ENCODE measurements around the gene TSPO. TPM values are rescaled to one million over a fixed set of nuclear protein-coding genes. Genes with fewer than 3 reads are reported as not detected.

TSPO gene
- total RNA-seq, 4 donors from 2014 or later: 101 to 174 (median 113) TPM

DNA sequence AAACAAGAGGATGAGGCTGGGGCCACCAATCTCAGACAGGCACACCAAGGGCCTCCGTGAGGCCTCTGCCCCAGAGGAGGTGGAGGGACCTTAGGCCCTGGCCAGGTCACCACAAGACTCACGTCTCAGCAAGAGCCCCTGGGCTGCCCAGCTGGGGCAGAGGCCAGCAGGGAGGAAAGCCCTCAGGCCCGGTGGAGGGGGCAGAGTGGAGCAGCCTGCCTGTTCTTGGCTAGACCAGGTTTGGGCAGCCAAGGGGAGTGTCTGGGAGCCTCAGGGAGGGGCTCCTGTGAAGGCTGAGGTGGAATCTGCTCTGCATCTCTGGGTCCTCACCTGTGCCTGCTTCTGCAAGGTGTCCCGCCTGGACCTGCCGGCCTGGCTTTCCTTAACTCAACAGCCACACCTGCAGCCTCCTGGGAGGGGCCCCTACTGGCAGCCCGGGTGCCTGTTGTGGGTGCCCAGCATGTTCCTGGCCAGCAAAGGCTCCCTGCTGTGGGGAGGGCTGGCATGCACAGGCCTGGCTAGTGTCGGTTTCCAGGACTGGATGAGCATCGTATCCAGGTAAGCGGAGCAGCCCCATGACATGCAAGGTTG lies 23.7 kb downstream of the TSPO start:
- no peaks in the 10 kb centered on the region for H3K4me1 ChIP-seq
- in situ Hi-C loops (cut with MboI; ENCODE audit: low sequenced_read_pairs in 4 of 4): no loop called here

DNA sequence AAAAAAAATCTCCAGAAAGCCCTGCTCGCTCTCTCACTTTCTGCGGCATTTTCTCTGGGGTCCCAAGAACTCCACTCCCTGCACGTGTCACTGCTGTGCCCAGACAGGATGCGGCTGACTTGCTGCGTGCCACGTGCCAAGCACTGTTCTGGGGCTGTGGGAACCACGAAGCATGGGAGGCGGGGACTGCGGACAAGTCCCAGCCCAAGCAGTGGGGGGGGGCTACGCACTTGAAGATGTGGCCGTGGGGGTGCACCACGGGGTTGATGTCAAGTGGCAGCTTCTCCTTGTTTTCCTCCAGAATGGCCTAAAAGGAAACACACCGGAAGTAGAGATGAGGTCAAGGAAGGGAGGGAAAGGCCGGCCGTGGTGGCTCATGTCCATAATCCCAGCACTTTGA lies 24.7 kb downstream of the TSPO start:
- in situ Hi-C loops (cut with MboI; ENCODE audit: low sequenced_read_pairs in 4 of 4) (no loop called here), intact Hi-C loops (cut with DNase I; ENCODE audit: low total_unique reads) (no loop called here)
- TF ChIP-seq, protein P1, sequence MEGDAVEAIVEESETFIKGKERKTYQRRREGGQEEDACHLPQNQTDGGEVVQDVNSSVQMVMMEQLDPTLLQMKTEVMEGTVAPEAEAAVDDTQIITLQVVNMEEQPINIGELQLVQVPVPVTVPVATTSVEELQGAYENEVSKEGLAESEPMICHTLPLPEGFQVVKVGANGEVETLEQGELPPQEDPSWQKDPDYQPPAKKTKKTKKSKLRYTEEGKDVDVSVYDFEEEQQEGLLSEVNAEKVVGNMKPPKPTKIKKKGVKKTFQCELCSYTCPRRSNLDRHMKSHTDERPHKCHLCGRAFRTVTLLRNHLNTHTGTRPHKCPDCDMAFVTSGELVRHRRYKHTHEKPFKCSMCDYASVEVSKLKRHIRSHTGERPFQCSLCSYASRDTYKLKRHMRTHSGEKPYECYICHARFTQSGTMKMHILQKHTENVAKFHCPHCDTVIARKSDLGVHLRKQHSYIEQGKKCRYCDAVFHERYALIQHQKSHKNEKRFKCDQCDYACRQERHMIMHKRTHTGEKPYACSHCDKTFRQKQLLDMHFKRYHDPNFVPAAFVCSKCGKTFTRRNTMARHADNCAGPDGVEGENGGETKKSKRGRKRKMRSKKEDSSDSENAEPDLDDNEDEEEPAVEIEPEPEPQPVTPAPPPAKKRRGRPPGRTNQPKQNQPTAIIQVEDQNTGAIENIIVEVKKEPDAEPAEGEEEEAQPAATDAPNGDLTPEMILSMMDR (IDR thresholded peaks at IDR 0.05 in 4 of 5, conservative IDR thresholded peaks at IDR 0.05 in 1 of 5): no peak
- TF ChIP-seq POLR2A (IDR thresholded peaks at IDR 0.05): no peak
- DNase-seq (no peak), ATAC-seq (no peak)
- Histone ChIP-seq H3K36me3 (peaks cover 0 to 64% of the 10 kb centered on the region in 2 donors), H3K4me3 (no peak overlapping the region), H3K4me1 (no peaks in the 10 kb centered on the region), H3K9me3 (no peaks in the 10 kb centered on the region), H3K27me3 (no peaks in the 10 kb centered on the region), H3K27ac (no peak overlapping the region)

More for the DNA sequence above, 23.7 kb downstream of the TSPO start:
- ATAC-seq: no peak
- Histone ChIP-seq H3K4me3 (no peak overlapping the region), H3K27me3 (no peaks in the 10 kb centered on the region), H3K9me3 (no peaks in the 10 kb centered on the region), H3K36me3 (peaks cover 0 to 74% of the 10 kb centered on the region in 2 donors), H3K27ac (no peak overlapping the region)
- DNase-seq: no peak
- no peak for TF ChIP-seq POLR2A (IDR thresholded peaks at IDR 0.05)
- TF ChIP-seq, protein P1 (IDR thresholded peaks at IDR 0.05 in 4 of 5, conservative IDR thresholded peaks at IDR 0.05 in 1 of 5): no peak
- intact Hi-C loops (cut with DNase I; ENCODE audit: low total_unique reads): no loop called here

DNA sequence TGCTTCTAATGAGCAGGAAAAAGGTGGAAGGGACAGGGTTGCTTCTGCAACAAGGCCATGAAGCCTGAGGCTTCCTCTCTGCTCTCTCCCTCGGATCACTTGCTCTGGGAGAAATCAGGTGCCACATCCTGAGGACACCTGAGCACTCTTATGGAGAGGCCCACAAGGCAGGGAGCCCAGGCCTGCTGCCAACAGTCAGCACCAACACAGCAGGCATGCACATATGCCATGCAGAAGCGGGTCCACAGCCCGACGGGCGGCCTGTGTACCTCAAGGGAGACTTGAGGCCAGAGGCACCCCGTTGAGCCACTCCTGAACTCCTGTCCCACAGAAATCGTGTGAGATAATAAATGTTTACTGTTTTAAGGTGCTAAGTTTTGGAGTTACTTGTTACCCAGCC lies 26.1 kb downstream of the TSPO start:
- no peak for ATAC-seq
- DNase-seq: no peak
- H3K36me3 ChIP-seq: peaks cover 0 to 51% of the 10 kb centered on the region in 2 donors
- intact Hi-C loops (cut with DNase I; ENCODE audit: low total_unique reads): no loop called here
- H3K27me3 ChIP-seq: no peaks in the 10 kb centered on the region
- H3K4me1 ChIP-seq: no peaks in the 10 kb centered on the region
- no peak for TF ChIP-seq POLR2A (IDR thresholded peaks at IDR 0.05)
- TF ChIP-seq, protein P1 (IDR thresholded peaks at IDR 0.05 in 4 of 5, conservative IDR thresholded peaks at IDR 0.05 in 1 of 5): no peak
- H3K27ac ChIP-seq: no peak overlapping the region
- no peak overlapping the region for H3K4me3 ChIP-seq
- H3K9me3 ChIP-seq: no peaks in the 10 kb centered on the region
- in situ Hi-C loops (cut with MboI; ENCODE audit: low sequenced_read_pairs in 4 of 4): no loop called here

DNA sequence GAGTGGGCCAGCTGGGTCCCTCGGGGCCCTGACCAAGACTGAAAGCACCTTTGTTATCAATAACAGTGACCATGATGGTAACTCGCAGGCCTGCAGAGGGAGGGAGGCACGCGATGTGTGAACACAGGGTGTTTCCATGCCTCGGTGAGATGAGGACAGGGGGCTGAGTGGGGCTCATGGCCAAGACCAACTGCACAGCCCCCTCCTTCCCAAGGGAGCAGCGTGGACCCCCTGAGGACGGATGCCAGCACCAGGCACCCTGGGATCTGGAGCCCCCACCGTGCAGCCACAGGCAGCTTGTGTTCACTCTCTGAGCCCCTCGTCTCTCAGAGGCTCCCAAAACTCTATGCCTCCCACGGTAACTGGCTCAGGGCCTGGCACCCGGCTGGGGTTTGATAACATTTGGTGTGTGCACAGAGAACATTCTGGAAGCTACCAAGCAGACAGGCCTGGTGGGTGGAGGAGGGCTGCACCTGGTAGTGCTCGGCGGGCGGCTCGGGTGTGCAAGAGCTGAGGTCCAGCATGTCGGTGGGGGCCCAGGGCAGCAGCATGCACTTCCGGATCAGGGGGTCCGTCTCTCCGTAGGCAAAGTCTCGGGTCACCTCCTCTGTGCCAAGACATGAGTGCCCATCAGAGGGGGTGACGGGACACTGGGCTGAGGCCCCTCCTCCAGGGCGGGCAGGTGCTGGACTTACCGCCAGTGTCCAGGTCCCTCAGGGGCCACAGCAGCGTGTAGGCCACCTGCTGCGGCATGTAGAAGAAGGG lies 28.0 kb downstream of the TSPO start:
- Histone ChIP-seq H3K36me3 (peaks cover 0 to 33% of the 10 kb centered on the region in 2 donors), H3K4me1 (no peaks in the 10 kb centered on the region), H3K9me3 (no peaks in the 10 kb centered on the region), H3K4me3 (no peak overlapping the region), H3K27me3 (no peaks in the 10 kb centered on the region), H3K27ac (no peak overlapping the region)
- intact Hi-C loops (cut with DNase I; ENCODE audit: low total_unique reads) (no loop called here), in situ Hi-C loops (cut with MboI; ENCODE audit: low sequenced_read_pairs in 4 of 4) (no loop called here)
- TF ChIP-seq, protein P1 (IDR thresholded peaks at IDR 0.05 in 4 of 5, conservative IDR thresholded peaks at IDR 0.05 in 1 of 5): no peak
- TF ChIP-seq POLR2A (IDR thresholded peaks at IDR 0.05): no peak
- ATAC-seq (no peak), DNase-seq (no peak)
